HG02588 (cell line): ENCODE results near the gene GRIK3.

Experiments
- ATAC-seq: cut with Tn5 transposase; IDR thresholded peaks from one replicate; pipeline ENCODE4 v1.9.1; 2021; ENCODE audit warnings: mild to moderate bottlenecking, moderate library complexity; ENCODE audit not compliant: unreplicated experiment

Gene GRIK3

GRCh38 chr1:36984026-36984425, 50.3 kb downstream of the GRIK3 start:
- no peak for ATAC-seq

- ATAC-seq = no peak
These were observed 51.6 kb downstream of the GRIK3 start for GRCh38 chr1:36982709-36983108.

- no peak for ATAC-seq
These were observed 52.3 kb downstream of the GRIK3 start for GRCh38 chr1:36981771-36982622.

- ATAC-seq = no peak
These were observed 53.2 kb downstream of the GRIK3 start for GRCh38 chr1:36981126-36981525.

GRCh38 chr1:36977731-36978406, 56.4 kb downstream of the GRIK3 start:
- no peak for ATAC-seq

- no peak for ATAC-seq
These were observed 58.7 kb downstream of the GRIK3 start for GRCh38 chr1:36975642-36976041.

- ATAC-seq = no peak
These were observed 61.3 kb downstream of the GRIK3 start for GRCh38 chr1:36973056-36973455.

- ATAC-seq = no peak
These were observed 62.3 kb downstream of the GRIK3 start for GRCh38 chr1:36971852-36972618.

- ATAC-seq = no peak
These were observed 65.6 kb downstream of the GRIK3 start for GRCh38 chr1:36968730-36969129.

GRCh38 chr1:36966242-36966641, 68.1 kb downstream of the GRIK3 start:
- ATAC-seq = no peak

- no peak for ATAC-seq
These were observed 68.8 kb downstream of the GRIK3 start for GRCh38 chr1:36965275-36966159.

- ATAC-seq = no peak
These were observed 69.5 kb downstream of the GRIK3 start for GRCh38 chr1:36964830-36965229.

GRCh38 chr1:36963006-36963405, 71.3 kb downstream of the GRIK3 start:
- no peak for ATAC-seq

- ATAC-seq = no peak
These were observed 73.2 kb downstream of the GRIK3 start for GRCh38 chr1:36961062-36961615.

GRCh38 chr1:36956570-36956969, 77.7 kb downstream of the GRIK3 start:
- no peak for ATAC-seq

- ATAC-seq = no peak
These were observed 79.3 kb downstream of the GRIK3 start for GRCh38 chr1:36955016-36955415.

GRCh38 chr1:36953061-36953460, 81.3 kb downstream of the GRIK3 start:
- ATAC-seq = no peak

GRCh38 chr1:36951761-36952160, 82.6 kb downstream of the GRIK3 start:
- ATAC-seq = no peak

GRCh38 chr1:36951292-36951750, 83.0 kb downstream of the GRIK3 start:
- ATAC-seq = no peak

- ATAC-seq = no peak
These were observed 83.6 kb downstream of the GRIK3 start for GRCh38 chr1:36950604-36951291.
